Naive thymus-derived CD4-positive, alpha-beta T cell (primary cell): ENCODE results near the gene MAGI2. TPM values are rescaled to one million over a fixed set of nuclear protein-coding genes. Genes with fewer than 3 reads are reported as not detected.

Experiments used
- ATAC-seq: fragments of 150-1000 bp; cut with Tn5 transposase; 2 replicates; pipeline ENCODE4 v1.10.0; 2021; ENCODE audit warnings: mild to moderate bottlenecking, moderate library complexity
- CTCF ChIA-PET: fragments of 350-600 bp; sonication (Branson Sonifier 250); formaldehyde crosslinking; loops from one replicate; lab custom pipeline; 2021; ENCODE audit warnings: antibody characterized with exemption; lab: Charles Lee
- POLR2A ChIA-PET: fragments of 350-600 bp; sonication (Branson Sonifier 250); formaldehyde crosslinking; loops from one replicate; lab custom pipeline; 2021; ENCODE audit warnings: antibody characterized with exemption, inconsistent platforms; lab: Charles Lee
- DNase-seq, 9 donors: peaks; one replicate each; pipeline versions ENCODE4 v3.0.0 to v3.0.0-alpha.2; 2020 to 2022; ENCODE audit warnings: mixed read lengths in 1 of 9
- H3K27ac ChIP-seq: one replicate; pipeline ENCODE4 v1.7.0; 2013; ENCODE audit warnings: mild to moderate bottlenecking, low read depth, low read length, moderate library complexity
- H3K27me3 ChIP-seq, 2 donors: one replicate each; pipeline ENCODE4 v1.7.0; 2013; ENCODE audit warnings: low read length in 2 of 2, mild to moderate bottlenecking in 2 of 2, moderate library complexity in 2 of 2; ENCODE audit not compliant: control insufficient read depth in 2 of 2, insufficient read depth in 2 of 2
- H3K36me3 ChIP-seq, 3 experiments: 1 replicate in 2 of 3; 2 replicates in 1 of 3; pipeline ENCODE4 v1.7.0; 2013; ENCODE audit warnings: low read length in 3 of 3, mild to moderate bottlenecking in 3 of 3, moderate library complexity in 1 of 3; ENCODE audit not compliant: insufficient read depth in 3 of 3, control insufficient read depth in 2 of 3
- H3K4me1 ChIP-seq, 2 donors: one replicate each; pipeline ENCODE4 v1.7.0; 2013; ENCODE audit warnings: low read length in 2 of 2, mild to moderate bottlenecking in 2 of 2, moderate library complexity in 1 of 2; ENCODE audit not compliant: control insufficient read depth in 2 of 2, insufficient read depth in 2 of 2
- H3K4me3 ChIP-seq: 2 replicates; pipeline ENCODE4 v1.7.0; 2013; ENCODE audit warnings: mild to moderate bottlenecking, low read length
- H3K9me3 ChIP-seq, 3 experiments: 1 replicate in 2 of 3; 2 replicates in 1 of 3; pipeline ENCODE4 v1.7.0; 2013; ENCODE audit warnings: low read length in 3 of 3; ENCODE audit not compliant: control insufficient read depth in 2 of 3
- H3K27ac Mint-ChIP-seq, 9 donors: one replicate each; pipeline ENCODE4 v1.8.0; 2020 to 2022; ENCODE audit warnings: mixed read lengths in 9 of 9, mild to moderate bottlenecking in 8 of 9, moderate library complexity in 5 of 9, inconsistent platforms in 2 of 9
- H3K27me3 Mint-ChIP-seq, 5 donors: one replicate each; pipeline ENCODE4 v1.8.0; 2021 to 2022; ENCODE audit warnings: mixed read lengths in 5 of 5, mild to moderate bottlenecking in 1 of 5
- H3K36me3 Mint-ChIP-seq, 5 donors: one replicate each; pipeline ENCODE4 v1.8.0; 2020 to 2022; ENCODE audit warnings: mixed read lengths in 5 of 5, mild to moderate bottlenecking in 3 of 5, inconsistent platforms in 1 of 5
- H3K4me1 Mint-ChIP-seq, 7 donors: one replicate each; pipeline ENCODE4 v1.8.0; 2020 to 2022; ENCODE audit warnings: mixed read lengths in 7 of 7, mild to moderate bottlenecking in 3 of 7, inconsistent platforms in 1 of 7
- H3K4me3 Mint-ChIP-seq, 10 donors: one replicate each; pipeline ENCODE4 v1.8.0; 2020 to 2022; ENCODE audit warnings: mild to moderate bottlenecking in 10 of 10, mixed read lengths in 10 of 10, moderate library complexity in 6 of 10, inconsistent platforms in 2 of 10
- H3K9me3 Mint-ChIP-seq, 11 donors: one replicate each; pipeline ENCODE4 v1.8.0; 2020 to 2022; ENCODE audit warnings: mixed read lengths in 11 of 11, mild to moderate bottlenecking in 4 of 11, inconsistent platforms in 1 of 11, moderate library complexity in 1 of 11
- intact Hi-C, 2 donors: fragments of 100-400 bp; cut with micrococcal nuclease; formaldehyde crosslinking; loops; one replicate each; pipeline ENCODE4 v1.15.1; 2023
- polyA plus RNA-seq, 2 donors: library from polyadenylated mRNA; unstranded; fragments of 300-500 nt; fragmentation: Illumina TruSeq; gene quantifications; one replicate each; pipeline ENCODE4 v1.2.3, GENCODE V29; 2021
- total RNA-seq, 6 experiments: library from RNA in 5 of 6; stranded (reverse) in 5 of 6; gene quantifications; 1 replicate in 5 of 6; 2 replicates in 1 of 6; pipeline ENCODE4 v1.2.3 and lab custom pipeline; 2021 to 2026

MAGI2 gene
- total and polyA plus RNA-seq, 7 experiments from 2014 or later = 0.05 to 0.67 (median 0.15) TPM; not detected in 3

DNA sequence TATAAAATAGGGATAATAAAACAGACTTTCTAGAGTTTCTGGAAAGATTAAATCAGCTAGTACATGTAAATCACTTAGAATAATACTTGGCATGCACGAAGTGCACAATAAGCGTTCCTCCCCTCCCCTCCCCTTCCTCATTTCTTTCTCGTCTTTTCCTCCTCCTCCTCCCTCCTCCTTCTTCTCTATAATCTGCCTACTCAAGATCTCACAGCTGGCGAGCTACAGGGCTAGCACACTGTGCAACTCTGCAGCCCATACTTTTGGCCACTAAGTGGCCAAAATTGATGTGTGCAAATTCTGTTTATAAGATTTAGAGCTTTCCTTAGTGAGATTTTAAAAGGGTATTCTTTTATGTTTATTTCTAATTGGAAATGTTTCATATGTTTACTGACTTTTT is 1089.6 kb downstream of the MAGI2 start:
- Histone ChIP-seq H3K4me1 (no peaks in the 10 kb centered on the region), H3K36me3 (no peaks in the 10 kb centered on the region), H3K9me3 (no peaks in the 10 kb centered on the region), H3K27me3 (no peaks in the 10 kb centered on the region), H3K27ac (no peak overlapping the region), H3K4me3 (no peak overlapping the region)
- ATAC-seq (no peak), DNase-seq (no peak)
- Mint-ChIP-seq H3K27me3 (no peaks in the 10 kb centered on the region), H3K36me3 (no peaks in the 10 kb centered on the region), H3K9me3 (peaks cover 0 to 6% (median 0%) of the 10 kb centered on the region in 11 donors), H3K4me1 (no peaks in the 10 kb centered on the region), H3K4me3 (no peak overlapping the region), H3K27ac (no peak overlapping the region)
- CTCF ChIA-PET = interaction anchor here (0.6 kb wide), 1 partner anchor 30 kb away, joined by 4 read pairs; no protein-coding TSS in a partner anchor
- intact Hi-C loops = no loop called here
- POLR2A ChIA-PET = no interaction called here

DNA sequence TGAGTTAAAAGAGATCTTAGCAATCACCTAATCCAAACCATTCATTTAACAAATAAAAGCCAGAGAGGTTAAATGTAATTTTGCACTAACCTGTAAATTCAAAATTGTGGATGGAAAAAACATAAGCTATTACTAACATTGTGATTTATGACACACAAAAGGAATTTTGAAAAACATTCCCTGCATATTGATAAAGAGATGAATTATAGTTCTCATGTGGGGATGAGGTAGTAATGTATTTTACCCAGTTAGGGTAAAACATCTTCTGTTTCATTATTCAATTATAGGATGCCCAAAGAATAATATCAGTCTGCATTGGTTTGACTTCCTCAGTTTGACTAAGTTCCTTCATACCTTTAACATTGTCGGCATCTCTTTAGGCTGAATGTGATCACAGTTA is 1093.6 kb downstream of the MAGI2 start:
- ChIA-PET CTCF (no interaction called here), POLR2A (no interaction called here)
- Histone ChIP-seq H3K27me3 (no peaks in the 10 kb centered on the region), H3K9me3 (no peaks in the 10 kb centered on the region), H3K4me1 (no peaks in the 10 kb centered on the region), H3K27ac (no peak overlapping the region), H3K4me3 (no peak overlapping the region), H3K36me3 (no peaks in the 10 kb centered on the region)
- H3K4me3 Mint-ChIP-seq = no peak overlapping the region
- intact Hi-C loops = no loop called here
- H3K27me3 Mint-ChIP-seq = no peaks in the 10 kb centered on the region
- H3K4me1 Mint-ChIP-seq = no peaks in the 10 kb centered on the region
- DNase-seq = no peak
- H3K27ac Mint-ChIP-seq = no peak overlapping the region
- ATAC-seq = no peak
- H3K9me3 Mint-ChIP-seq = peaks cover 0 to 6% (median 0%) of the 10 kb centered on the region in 11 donors
- no peaks in the 10 kb centered on the region for H3K36me3 Mint-ChIP-seq

DNA sequence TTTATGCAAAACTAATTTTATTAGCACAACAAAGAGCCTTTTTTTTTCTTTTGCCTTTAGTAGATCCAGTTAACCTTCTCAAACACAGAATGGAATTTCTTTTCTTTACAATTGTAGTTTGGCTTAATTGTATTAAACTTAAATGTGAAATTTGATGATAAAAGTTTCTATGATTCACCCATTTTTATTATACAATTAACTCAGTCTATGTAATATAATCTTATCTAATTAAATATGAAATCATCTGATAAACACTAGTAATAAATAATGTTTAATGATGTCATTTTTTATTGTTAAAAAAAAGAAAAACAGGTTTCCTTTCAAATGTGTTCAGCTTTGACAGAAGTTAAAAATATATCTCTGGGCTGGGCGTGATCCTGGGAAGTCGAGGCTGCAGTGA is 1095.8 kb downstream of the MAGI2 start:
- ATAC-seq (no peak), DNase-seq (no peak)
- Mint-ChIP-seq H3K27me3 (peaks cover 0 to 6% (median 0%) of the 10 kb centered on the region in 5 donors), H3K4me1 (no peaks in the 10 kb centered on the region), H3K4me3 (no peak overlapping the region), H3K27ac (no peak overlapping the region), H3K36me3 (no peaks in the 10 kb centered on the region), H3K9me3 (peaks cover 0 to 6% (median 0%) of the 10 kb centered on the region in 11 donors)
- H3K27ac ChIP-seq = no peak overlapping the region
- H3K36me3 ChIP-seq = no peaks in the 10 kb centered on the region
- H3K4me3 ChIP-seq = no peak overlapping the region
- H3K4me1 ChIP-seq = no peaks in the 10 kb centered on the region
- no peaks in the 10 kb centered on the region for H3K9me3 ChIP-seq
- intact Hi-C loops = no loop called here
- ChIA-PET POLR2A (no interaction called here), CTCF (no interaction called here)
- H3K27me3 ChIP-seq = no peaks in the 10 kb centered on the region

DNA sequence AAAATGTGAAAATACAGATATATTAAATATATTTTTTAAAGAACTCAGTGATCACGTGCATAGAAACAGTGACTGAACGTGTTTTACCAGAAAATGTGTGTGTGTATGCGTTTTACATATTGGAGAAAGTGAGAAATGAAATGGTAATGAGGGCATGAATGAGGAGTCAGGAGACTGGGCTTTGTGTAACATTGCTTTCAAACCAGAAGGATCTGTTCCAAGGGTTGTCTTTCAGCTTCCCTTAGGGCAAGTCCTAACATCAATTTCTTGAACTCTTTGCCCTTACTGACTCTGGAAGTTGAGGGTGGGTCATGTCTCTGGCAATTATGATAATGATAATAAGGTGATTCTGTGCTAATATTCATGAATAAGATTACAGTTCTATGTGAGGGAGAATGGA is 1097.6 kb downstream of the MAGI2 start:
- peaks cover 0 to 4% (median 0%) of the 10 kb centered on the region in 11 donors for H3K9me3 Mint-ChIP-seq
- H3K4me1 Mint-ChIP-seq = no peaks in the 10 kb centered on the region
- H3K36me3 ChIP-seq = no peaks in the 10 kb centered on the region
- ATAC-seq (no peak), DNase-seq (no peak)
- no peak overlapping the region for H3K27ac ChIP-seq
- CTCF ChIA-PET = no interaction called here
- H3K9me3 ChIP-seq = no peaks in the 10 kb centered on the region
- no peaks in the 10 kb centered on the region for H3K36me3 Mint-ChIP-seq
- POLR2A ChIA-PET = no interaction called here
- H3K27me3 ChIP-seq = no peaks in the 10 kb centered on the region
- no peak overlapping the region for H3K4me3 Mint-ChIP-seq
- peaks cover 0 to 6% (median 0%) of the 10 kb centered on the region in 5 donors for H3K27me3 Mint-ChIP-seq
- H3K4me1 ChIP-seq = no peaks in the 10 kb centered on the region
- H3K4me3 ChIP-seq = no peak overlapping the region
- no peak overlapping the region for H3K27ac Mint-ChIP-seq
- intact Hi-C loops = no loop called here

DNA sequence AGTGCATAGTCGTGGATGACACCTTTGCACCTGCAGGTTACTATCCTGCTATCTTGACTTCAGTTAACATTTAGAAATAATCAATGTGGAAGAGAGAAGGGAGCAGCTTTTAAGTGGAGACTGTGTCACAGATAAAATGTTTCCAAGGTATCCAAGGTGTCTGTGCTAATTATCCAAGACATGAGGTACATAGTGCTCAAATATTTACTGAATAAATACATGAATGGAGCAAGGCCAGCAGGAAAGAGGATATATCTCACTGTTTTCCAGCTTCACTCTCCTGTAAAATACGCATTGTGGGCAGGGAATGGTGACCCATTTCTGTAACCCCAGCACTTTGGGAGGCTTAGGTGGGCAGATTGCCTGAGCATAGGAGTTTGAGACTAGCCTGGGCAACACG is 1102.5 kb downstream of the MAGI2 start:
- ATAC-seq (no peak), DNase-seq (no peak)
- Histone ChIP-seq H3K4me1 (no peaks in the 10 kb centered on the region), H3K27me3 (no peaks in the 10 kb centered on the region), H3K4me3 (no peak overlapping the region), H3K36me3 (no peaks in the 10 kb centered on the region), H3K27ac (no peak overlapping the region), H3K9me3 (no peaks in the 10 kb centered on the region)
- Mint-ChIP-seq H3K27ac (no peak overlapping the region), H3K4me1 (no peaks in the 10 kb centered on the region), H3K9me3 (peaks cover 0 to 3% (median 0%) of the 10 kb centered on the region in 11 donors), H3K4me3 (no peak overlapping the region), H3K27me3 (peaks cover 0 to 6% (median 0%) of the 10 kb centered on the region in 5 donors), H3K36me3 (no peaks in the 10 kb centered on the region)
- POLR2A ChIA-PET = no interaction called here
- intact Hi-C loops = no loop called here
- CTCF ChIA-PET = no interaction called here

DNA sequence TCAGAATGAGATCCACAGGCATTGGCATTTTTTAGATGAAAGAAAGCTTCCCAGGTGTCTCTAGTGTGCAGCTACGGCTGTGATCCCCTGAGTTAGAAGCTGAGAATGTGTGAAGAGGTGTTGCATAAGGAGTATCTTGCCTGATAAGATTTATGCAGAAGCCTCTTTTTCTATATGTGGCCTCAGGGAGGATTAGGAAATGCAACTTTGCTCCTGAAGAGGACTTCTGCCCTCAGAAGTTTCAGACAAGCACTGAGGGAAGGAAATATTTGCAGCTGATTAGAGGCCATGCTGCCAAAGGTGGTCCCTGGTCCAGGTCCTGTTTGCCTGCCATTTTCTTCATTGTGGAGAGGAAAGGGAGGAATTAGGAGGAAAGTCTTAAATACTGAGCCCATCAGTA is 1103.1 kb downstream of the MAGI2 start:
- ATAC-seq (no peak), DNase-seq (no peak)
- ChIA-PET CTCF (interaction anchor here (1.1 kb wide), 1 partner anchor 16 kb away, joined by 3 read pairs; no protein-coding TSS in a partner anchor), POLR2A (no interaction called here)
- no peak overlapping the region for H3K27ac Mint-ChIP-seq
- no peaks in the 10 kb centered on the region for H3K36me3 ChIP-seq
- intact Hi-C loops = no loop called here
- peaks cover 0 to 6% (median 0%) of the 10 kb centered on the region in 5 donors for H3K27me3 Mint-ChIP-seq
- H3K9me3 ChIP-seq = no peaks in the 10 kb centered on the region
- no peak overlapping the region for H3K4me3 ChIP-seq
- no peaks in the 10 kb centered on the region for H3K36me3 Mint-ChIP-seq
- no peak overlapping the region for H3K27ac ChIP-seq
- no peaks in the 10 kb centered on the region for H3K27me3 ChIP-seq
- no peaks in the 10 kb centered on the region for H3K4me1 ChIP-seq
- peaks cover 0 to 3% (median 0%) of the 10 kb centered on the region in 11 donors for H3K9me3 Mint-ChIP-seq
- H3K4me3 Mint-ChIP-seq = no peak overlapping the region
- no peaks in the 10 kb centered on the region for H3K4me1 Mint-ChIP-seq

DNA sequence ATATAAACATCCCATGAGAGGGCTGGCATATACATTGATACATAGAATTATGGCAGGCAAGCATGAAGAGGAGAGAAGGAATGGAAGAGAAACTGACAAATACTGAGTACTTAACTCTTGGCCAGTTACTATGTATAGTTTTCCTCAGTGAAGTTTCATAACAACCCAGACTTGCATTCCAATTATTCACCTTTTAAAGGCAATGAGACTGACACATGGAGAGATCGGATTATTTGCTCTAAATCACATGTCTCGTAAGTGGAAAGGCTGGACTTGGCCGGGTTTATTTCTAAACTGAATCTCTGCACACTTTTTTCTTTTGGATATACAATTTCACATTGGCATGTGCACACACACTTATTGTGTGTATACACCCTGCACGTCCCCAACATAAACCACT is 1106.6 kb downstream of the MAGI2 start:
- intact Hi-C loops = no loop called here
- CTCF ChIA-PET = no interaction called here
- Mint-ChIP-seq H3K9me3 (peaks cover 0 to 5% (median 0%) of the 10 kb centered on the region in 11 donors), H3K4me1 (no peaks in the 10 kb centered on the region), H3K27ac (no peak overlapping the region), H3K27me3 (no peaks in the 10 kb centered on the region), H3K36me3 (no peaks in the 10 kb centered on the region), H3K4me3 (no peak overlapping the region)
- DNase-seq = no peak
- Histone ChIP-seq H3K4me1 (no peaks in the 10 kb centered on the region), H3K27me3 (no peaks in the 10 kb centered on the region), H3K27ac (no peak overlapping the region), H3K36me3 (no peaks in the 10 kb centered on the region), H3K9me3 (no peaks in the 10 kb centered on the region), H3K4me3 (no peak overlapping the region)
- no peak for ATAC-seq
- POLR2A ChIA-PET = no interaction called here
